GM18870 (cell line): ENCODE data around the gene OGDH.
A peak's percentile ranks its signal among the peaks of the same experiment; 100 is the strongest.
"Not testable (repeated sequence)": the region's sequence is repeated elsewhere in the genome, so short reads cannot be mapped to it uniquely, and the experiment has no call there.

Experiments
- ATAC-seq: cut with Tn5 transposase; IDR thresholded peaks from one replicate; pipeline ENCODE4 v1.9.1; 2021; ENCODE audit warnings: moderate library complexity; ENCODE audit not compliant: unreplicated experiment

Gene OGDH

GRCh38 chr7:44580945-44581878 is 25.2 kb upstream of the OGDH start:
- peak; percentile 20 for ATAC-seq

- ATAC-seq: peak; percentile 78
These were observed 24.4 kb upstream of the OGDH start, which contains the start of gene TMED4 for GRCh38 chr7:44581879-44582603. Gene TMED4 (minus strand): TSS chr7:44582231. CDS start chr7:44582206, 25 bp downstream.

- ATAC-seq: no peak
These were observed 23.1 kb upstream of the OGDH start for GRCh38 chr7:44583146-44583865.

GRCh38 chr7:44587843-44588711 is 18.4 kb upstream of the OGDH start:
- ATAC-seq: no peak

- ATAC-seq: no peak
These were observed 15.5 kb upstream of the OGDH start for GRCh38 chr7:44590910-44591309.

GRCh38 chr7:44595934-44596635 is 10.3 kb upstream of the OGDH start:
- ATAC-seq: no peak

GRCh38 chr7:44597181-44597580 is 9.2 kb upstream of the OGDH start:
- ATAC-seq: not testable (repeated sequence)

- no peak for ATAC-seq
These were observed 7.2 kb upstream of the OGDH start for GRCh38 chr7:44599222-44599621.

GRCh38 chr7:44602576-44602910 is 3.9 kb upstream of the OGDH start:
- ATAC-seq: no peak

- no peak for ATAC-seq
These were observed 3.2 kb upstream of the OGDH start for GRCh38 chr7:44603193-44603592.

- ATAC-seq: no peak
These were observed 1.5 kb upstream of the OGDH start for GRCh38 chr7:44604941-44605340.

- no peak for ATAC-seq
These were observed 978 bp downstream of the OGDH start for GRCh38 chr7:44607141-44608068.

- no peak for ATAC-seq
These were observed 2.7 kb downstream of the OGDH start for GRCh38 chr7:44608916-44609648.

GRCh38 chr7:44609829-44610228 is 3.4 kb downstream of the OGDH start:
- ATAC-seq: no peak

- ATAC-seq: no peak
These were observed 8.8 kb downstream of the OGDH start for GRCh38 chr7:44615149-44615611.

GRCh38 chr7:44615793-44616192 is 9.4 kb downstream of the OGDH start:
- ATAC-seq: no peak

- no peak for ATAC-seq
These were observed 10.1 kb downstream of the OGDH start for GRCh38 chr7:44616545-44616944.
